HG03175 (cell line): ENCODE data around the gene ITGA11.

ENCODE experiments used
- ATAC-seq: cut with Tn5 transposase; IDR thresholded peaks from one replicate; pipeline ENCODE4 v1.9.1; 2021; ENCODE audit warnings: mild to moderate bottlenecking, moderate library complexity; ENCODE audit not compliant: unreplicated experiment

ITGA11 gene

GRCh38 chr15:68447209-68447608 is 15.2 kb upstream of the ITGA11 start:
- no peak for ATAC-seq

- ATAC-seq = no peak
Measured at GRCh38 chr15:68445351-68445750, 13.4 kb upstream of the ITGA11 start.

GRCh38 chr15:68444336-68444735 is 12.4 kb upstream of the ITGA11 start:
- ATAC-seq = no peak

GRCh38 chr15:68442903-68443302 is 10.9 kb upstream of the ITGA11 start:
- no peak for ATAC-seq

GRCh38 chr15:68442041-68442440 is 10.1 kb upstream of the ITGA11 start:
- no peak for ATAC-seq

GRCh38 chr15:68441045-68441743 is 9.2 kb upstream of the ITGA11 start:
- no peak for ATAC-seq

- no peak for ATAC-seq
Measured at GRCh38 chr15:68440136-68440535, 8.2 kb upstream of the ITGA11 start.

GRCh38 chr15:68439506-68439905 is 7.5 kb upstream of the ITGA11 start:
- ATAC-seq = no peak

- ATAC-seq = no peak
Measured at GRCh38 chr15:68436680-68437079, 4.7 kb upstream of the ITGA11 start.

GRCh38 chr15:68435966-68436365 is 4.0 kb upstream of the ITGA11 start:
- ATAC-seq = no peak

- no peak for ATAC-seq
Measured at GRCh38 chr15:68434021-68434420, 2.1 kb upstream of the ITGA11 start.

GRCh38 chr15:68433551-68433950 is 1.6 kb upstream of the ITGA11 start:
- ATAC-seq = no peak

- ATAC-seq = no peak
Measured at GRCh38 chr15:68432441-68433064, 590 bp upstream of the ITGA11 start.

GRCh38 chr15:68431037-68431791 is 749 bp downstream of the ITGA11 start:
- no peak for ATAC-seq

GRCh38 chr15:68430471-68431036 is 1.4 kb downstream of the ITGA11 start:
- ATAC-seq = no peak

GRCh38 chr15:68429691-68430470 is 2.1 kb downstream of the ITGA11 start:
- ATAC-seq = no peak

GRCh38 chr15:68428431-68428940 is 3.5 kb downstream of the ITGA11 start:
- no peak for ATAC-seq

- ATAC-seq = no peak
Measured at GRCh38 chr15:68427963-68428362, 4.0 kb downstream of the ITGA11 start.

- ATAC-seq = no peak
Measured at GRCh38 chr15:68427366-68427765, 4.6 kb downstream of the ITGA11 start.

- no peak for ATAC-seq
Measured at GRCh38 chr15:68426116-68426515, 5.8 kb downstream of the ITGA11 start.
